ENCODE measurements around the gene FMNL3.

The FMNL3 gene

GRCh38 chr12:49689785-49690184 lies 17.4 kb downstream of the FMNL3 start:
- no peak overlapping the region for H3K9ac ChIP-seq (ENCODE audit: low read depth, low read length)
- H3K4me3 ChIP-seq (ENCODE audit: low read depth, low read length): no peak overlapping the region
- H3K9me3 ChIP-seq (ENCODE audit: control insufficient read depth, insufficient read depth, low read length): no peaks in the 10 kb centered on the region
- no peaks in the 10 kb centered on the region for H3K27me3 ChIP-seq (ENCODE audit: control insufficient read depth, insufficient read depth, low read length)
- H3K4me1 ChIP-seq (ENCODE audit: control insufficient read depth, insufficient read depth, low read length): no peaks in the 10 kb centered on the region
- H3K36me3 ChIP-seq (ENCODE audit: control insufficient read depth, insufficient read depth, low read length): no peaks in the 10 kb centered on the region

GRCh38 chr12:49689237-49689636 lies 18.0 kb downstream of the FMNL3 start:
- Histone ChIP-seq H3K36me3 (ENCODE audit: control insufficient read depth, insufficient read depth, low read length) (no peaks in the 10 kb centered on the region), H3K27me3 (ENCODE audit: control insufficient read depth, insufficient read depth, low read length) (no peaks in the 10 kb centered on the region), H3K9me3 (ENCODE audit: control insufficient read depth, insufficient read depth, low read length) (no peaks in the 10 kb centered on the region), H3K4me3 (ENCODE audit: low read depth, low read length) (no peak overlapping the region), H3K4me1 (ENCODE audit: control insufficient read depth, insufficient read depth, low read length) (no peaks in the 10 kb centered on the region), H3K9ac (ENCODE audit: low read depth, low read length) (no peak overlapping the region)

GRCh38 chr12:49687941-49688340 lies 19.3 kb downstream of the FMNL3 start:
- H3K4me1 ChIP-seq (ENCODE audit: control insufficient read depth, insufficient read depth, low read length): no peaks in the 10 kb centered on the region
- no peak overlapping the region for H3K9ac ChIP-seq (ENCODE audit: low read depth, low read length)
- no peaks in the 10 kb centered on the region for H3K36me3 ChIP-seq (ENCODE audit: control insufficient read depth, insufficient read depth, low read length)
- no peaks in the 10 kb centered on the region for H3K9me3 ChIP-seq (ENCODE audit: control insufficient read depth, insufficient read depth, low read length)
- no peaks in the 10 kb centered on the region for H3K27me3 ChIP-seq (ENCODE audit: control insufficient read depth, insufficient read depth, low read length)
- H3K4me3 ChIP-seq (ENCODE audit: low read depth, low read length): no peak overlapping the region

GRCh38 chr12:49684310-49684854 lies 22.8 kb downstream of the FMNL3 start:
- Histone ChIP-seq H3K9me3 (ENCODE audit: control insufficient read depth, insufficient read depth, low read length) (no peaks in the 10 kb centered on the region), H3K27me3 (ENCODE audit: control insufficient read depth, insufficient read depth, low read length) (no peaks in the 10 kb centered on the region), H3K9ac (ENCODE audit: low read depth, low read length) (no peak overlapping the region), H3K36me3 (ENCODE audit: control insufficient read depth, insufficient read depth, low read length) (no peaks in the 10 kb centered on the region), H3K4me3 (ENCODE audit: low read depth, low read length) (no peak overlapping the region), H3K4me1 (ENCODE audit: control insufficient read depth, insufficient read depth, low read length) (no peaks in the 10 kb centered on the region)

GRCh38 chr12:49683599-49684309 lies 23.5 kb downstream of the FMNL3 start:
- Histone ChIP-seq H3K36me3 (ENCODE audit: control insufficient read depth, insufficient read depth, low read length) (no peaks in the 10 kb centered on the region), H3K9ac (ENCODE audit: low read depth, low read length) (no peak overlapping the region), H3K4me1 (ENCODE audit: control insufficient read depth, insufficient read depth, low read length) (no peaks in the 10 kb centered on the region)

GRCh38 chr12:49680075-49680474 lies 27.1 kb downstream of the FMNL3 start:
- no peaks in the 10 kb centered on the region for H3K27me3 ChIP-seq (ENCODE audit: control insufficient read depth, insufficient read depth, low read length)
- no peak overlapping the region for H3K4me3 ChIP-seq (ENCODE audit: low read depth, low read length)
- H3K4me1 ChIP-seq (ENCODE audit: control insufficient read depth, insufficient read depth, low read length): no peaks in the 10 kb centered on the region
- no peaks in the 10 kb centered on the region for H3K9me3 ChIP-seq (ENCODE audit: control insufficient read depth, insufficient read depth, low read length)
- no peaks in the 10 kb centered on the region for H3K36me3 ChIP-seq (ENCODE audit: control insufficient read depth, insufficient read depth, low read length)
- no peak overlapping the region for H3K9ac ChIP-seq (ENCODE audit: low read depth, low read length)

More at GRCh38 chr12:49683599-49684309, 23.5 kb downstream of the FMNL3 start:
- Histone ChIP-seq H3K4me3 (ENCODE audit: low read depth, low read length) (no peak overlapping the region), H3K9me3 (ENCODE audit: control insufficient read depth, insufficient read depth, low read length) (no peaks in the 10 kb centered on the region), H3K27me3 (ENCODE audit: control insufficient read depth, insufficient read depth, low read length) (no peaks in the 10 kb centered on the region)

- no peaks in the 10 kb centered on the region for H3K9me3 ChIP-seq (ENCODE audit: control insufficient read depth, insufficient read depth, low read length)
- no peak overlapping the region for H3K4me3 ChIP-seq (ENCODE audit: low read depth, low read length)
- H3K4me1 ChIP-seq (ENCODE audit: control insufficient read depth, insufficient read depth, low read length): peaks cover 5% of the 10 kb centered on the region
- no peaks in the 10 kb centered on the region for H3K36me3 ChIP-seq (ENCODE audit: control insufficient read depth, insufficient read depth, low read length)
- H3K27me3 ChIP-seq (ENCODE audit: control insufficient read depth, insufficient read depth, low read length): no peaks in the 10 kb centered on the region
- H3K9ac ChIP-seq (ENCODE audit: low read depth, low read length): no peak overlapping the region
Measured at GRCh38 chr12:49678711-49679110, 28.5 kb downstream of the FMNL3 start.

GRCh38 chr12:49675137-49675536 lies 32.1 kb downstream of the FMNL3 start:
- no peak overlapping the region for H3K4me3 ChIP-seq (ENCODE audit: low read depth, low read length)
- no peaks in the 10 kb centered on the region for H3K36me3 ChIP-seq (ENCODE audit: control insufficient read depth, insufficient read depth, low read length)
- H3K27me3 ChIP-seq (ENCODE audit: control insufficient read depth, insufficient read depth, low read length): no peaks in the 10 kb centered on the region
- H3K4me1 ChIP-seq (ENCODE audit: control insufficient read depth, insufficient read depth, low read length): peaks cover 11% of the 10 kb centered on the region
- no peak overlapping the region for H3K9ac ChIP-seq (ENCODE audit: low read depth, low read length)
- H3K9me3 ChIP-seq (ENCODE audit: control insufficient read depth, insufficient read depth, low read length): no peaks in the 10 kb centered on the region

GRCh38 chr12:49674318-49674981 lies 32.8 kb downstream of the FMNL3 start:
- H3K4me1 ChIP-seq (ENCODE audit: control insufficient read depth, insufficient read depth, low read length): peaks cover 11% of the 10 kb centered on the region
- H3K4me3 ChIP-seq (ENCODE audit: low read depth, low read length): no peak overlapping the region
- no peaks in the 10 kb centered on the region for H3K27me3 ChIP-seq (ENCODE audit: control insufficient read depth, insufficient read depth, low read length)
- no peaks in the 10 kb centered on the region for H3K36me3 ChIP-seq (ENCODE audit: control insufficient read depth, insufficient read depth, low read length)
- no peaks in the 10 kb centered on the region for H3K9me3 ChIP-seq (ENCODE audit: control insufficient read depth, insufficient read depth, low read length)
- H3K9ac ChIP-seq (ENCODE audit: low read depth, low read length): peak overlapping the region; percentile 29

GRCh38 chr12:49673446-49674317 lies 33.5 kb downstream of the FMNL3 start:
- peaks cover 11% of the 10 kb centered on the region for H3K4me1 ChIP-seq (ENCODE audit: control insufficient read depth, insufficient read depth, low read length)
- no peaks in the 10 kb centered on the region for H3K27me3 ChIP-seq (ENCODE audit: control insufficient read depth, insufficient read depth, low read length)
- no peaks in the 10 kb centered on the region for H3K36me3 ChIP-seq (ENCODE audit: control insufficient read depth, insufficient read depth, low read length)
- no peak overlapping the region for H3K4me3 ChIP-seq (ENCODE audit: low read depth, low read length)
- peak overlapping the region; percentile 48 for H3K9ac ChIP-seq (ENCODE audit: low read depth, low read length)
- H3K9me3 ChIP-seq (ENCODE audit: control insufficient read depth, insufficient read depth, low read length): no peaks in the 10 kb centered on the region

GRCh38 chr12:49672301-49673217 lies 34.6 kb downstream of the FMNL3 start:
- Histone ChIP-seq H3K9me3 (ENCODE audit: control insufficient read depth, insufficient read depth, low read length) (no peaks in the 10 kb centered on the region), H3K36me3 (ENCODE audit: control insufficient read depth, insufficient read depth, low read length) (no peaks in the 10 kb centered on the region), H3K4me3 (ENCODE audit: low read depth, low read length) (no peak overlapping the region), H3K9ac (ENCODE audit: low read depth, low read length) (peak overlapping the region; percentile 48), H3K27me3 (ENCODE audit: control insufficient read depth, insufficient read depth, low read length) (no peaks in the 10 kb centered on the region), H3K4me1 (ENCODE audit: control insufficient read depth, insufficient read depth, low read length) (peaks cover 11% of the 10 kb centered on the region)
